Measurements from ENCODE around the gene WDR17. TPM values are rescaled to one million over a fixed set of nuclear protein-coding genes. Genes with fewer than 3 reads are reported as not detected.

The WDR17 gene
- polyA plus RNA-seq = 1 to 10 TPM in 1 of 4 donors, under 1 TPM in 1, not detected in 2; 0.45 to 1.1 TPM
- long read RNA-seq, donor 1 = 0 reads
- long read RNA-seq, donor 2 = 0 reads
- long read RNA-seq, donor 3 = 0 reads
- long read RNA-seq, donor 4 = 0 reads
- long read RNA-seq, donor 5 = 0 reads
- long read RNA-seq, donor 6 = 0 reads
- long read RNA-seq, donor 7 = 0 reads
- long read RNA-seq, donor 8 = 0 reads
- long read RNA-seq, donor 9 = 0 reads
- long read RNA-seq, donor 10 = 0 reads

DNA sequence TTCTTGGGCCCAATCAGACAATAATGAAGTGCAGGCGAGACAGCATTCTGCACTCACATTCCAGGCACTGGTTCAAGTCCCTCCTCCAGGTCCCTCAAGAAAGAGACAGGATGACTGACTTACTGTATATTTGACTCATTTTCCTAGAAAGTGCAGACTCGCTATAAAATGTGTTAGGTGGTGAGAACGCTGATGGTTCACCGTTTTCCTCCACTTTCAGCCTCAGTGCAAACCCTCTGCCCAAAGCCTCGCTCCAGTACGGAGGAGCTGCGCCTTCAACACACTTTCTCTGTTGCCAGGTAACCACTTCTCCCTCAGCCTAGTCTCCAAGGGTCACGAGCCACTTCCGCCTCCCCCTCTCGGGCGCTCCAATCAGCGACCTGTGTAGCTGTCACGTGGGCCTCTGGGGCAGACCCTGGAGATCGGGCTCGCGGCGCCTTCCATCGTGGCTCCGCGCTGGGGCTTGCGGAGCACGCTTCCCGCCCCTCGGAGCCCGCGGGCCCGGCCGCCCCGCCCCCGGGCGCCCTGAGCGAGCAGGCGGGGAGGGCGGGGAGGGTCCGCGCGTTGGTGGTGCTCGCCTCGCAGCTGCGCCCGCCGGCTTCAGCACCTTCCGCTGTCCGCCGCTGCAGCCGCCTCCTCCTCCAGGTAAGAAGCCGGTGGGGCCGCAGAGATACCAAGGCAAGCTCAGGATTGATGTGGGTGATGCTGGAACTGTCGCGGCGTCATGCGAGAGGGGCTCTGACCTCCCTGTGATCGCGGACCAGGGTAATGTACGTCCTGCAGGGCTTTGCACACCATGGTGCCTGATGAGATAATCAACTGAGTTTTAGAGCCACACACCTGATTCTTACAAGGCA is at the start of gene WDR17:
Gene WDR17, plus strand, starts transcription at position 407 of the 857 bp plus-strand sequence. CDS start 45,740 bp downstream, outside the sequence.
- no peaks in the 10 kb centered on the region for H3K9me3 ChIP-seq (ENCODE audit: control insufficient read depth in 2 of 2, insufficient read depth in 1 of 2, low read depth in 1 of 2, low read length in 1 of 2)
- H3K27ac ChIP-seq (ENCODE audit: low read depth in 1 of 3, low read length in 2 of 3) = no peak within 1 kb of the TSS
- DNase-seq (peak; percentile 69 to 84), FAIRE-seq (no peak)
- no peaks in the 10 kb centered on the region for H3K36me3 ChIP-seq (ENCODE audit: control insufficient read depth in 3 of 3, insufficient read depth in 2 of 3, low read depth in 1 of 3, low read length in 3 of 3)
- peaks cover 0 to 7% (median 2%) of the 10 kb centered on the region in 3 donors for H3K27me3 ChIP-seq (ENCODE audit: control insufficient read depth in 3 of 3, insufficient read depth in 3 of 3, low read length in 3 of 3)
- 1% methylated on average over 48 to 55 of the region's 55 CpGs for WGBS, 3 donors
- no peaks in the 10 kb centered on the region for H3K4me1 ChIP-seq (ENCODE audit: control insufficient read depth in 3 of 3, insufficient read depth in 2 of 3, low read depth in 1 of 3, low read length in 2 of 3)
- peak within 1 kb of the TSS; percentile 40 to 54 (median 46) for H3K4me3 ChIP-seq (ENCODE audit: low read depth in 1 of 3, low read length in 3 of 3)

DNA sequence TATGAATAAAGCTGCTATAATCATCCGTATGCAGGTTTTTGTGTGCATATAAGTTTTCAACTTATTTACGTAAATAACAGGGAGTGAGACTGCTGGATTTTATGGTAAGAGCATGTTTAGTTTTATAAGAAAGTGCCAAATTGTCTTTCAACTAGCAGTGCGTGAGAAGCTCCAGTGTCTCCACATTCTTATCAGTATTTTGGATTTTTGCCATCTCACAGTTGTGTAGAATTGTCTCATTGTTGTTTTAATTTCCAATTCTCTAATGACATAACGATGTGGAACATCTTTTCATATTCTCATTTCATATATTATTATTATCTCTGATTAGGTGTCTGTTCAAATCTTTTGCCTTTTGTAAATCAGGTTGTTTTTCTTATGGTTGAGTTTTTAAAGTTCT is 49.0 kb upstream of the WDR17 start:
- no peak for DNase-seq
- WGBS, 3 donors = 76 to 82% (median 78%) methylated on average over 4 of the region's 4 CpGs
- FAIRE-seq = no peak
- Histone ChIP-seq H3K4me1 (ENCODE audit: control insufficient read depth in 3 of 3, insufficient read depth in 2 of 3, low read depth in 1 of 3, low read length in 2 of 3) (no peaks in the 10 kb centered on the region), H3K27me3 (ENCODE audit: control insufficient read depth in 3 of 3, insufficient read depth in 3 of 3, low read length in 3 of 3) (no peaks in the 10 kb centered on the region), H3K4me3 (ENCODE audit: low read depth in 1 of 3, low read length in 3 of 3) (no peak overlapping the region), H3K36me3 (ENCODE audit: control insufficient read depth in 3 of 3, insufficient read depth in 2 of 3, low read depth in 1 of 3, low read length in 3 of 3) (no peaks in the 10 kb centered on the region), H3K27ac (ENCODE audit: low read depth in 1 of 3, low read length in 2 of 3) (no peak overlapping the region), H3K9me3 (ENCODE audit: control insufficient read depth in 2 of 2, insufficient read depth in 1 of 2, low read depth in 1 of 2, low read length in 1 of 2) (no peaks in the 10 kb centered on the region)

DNA sequence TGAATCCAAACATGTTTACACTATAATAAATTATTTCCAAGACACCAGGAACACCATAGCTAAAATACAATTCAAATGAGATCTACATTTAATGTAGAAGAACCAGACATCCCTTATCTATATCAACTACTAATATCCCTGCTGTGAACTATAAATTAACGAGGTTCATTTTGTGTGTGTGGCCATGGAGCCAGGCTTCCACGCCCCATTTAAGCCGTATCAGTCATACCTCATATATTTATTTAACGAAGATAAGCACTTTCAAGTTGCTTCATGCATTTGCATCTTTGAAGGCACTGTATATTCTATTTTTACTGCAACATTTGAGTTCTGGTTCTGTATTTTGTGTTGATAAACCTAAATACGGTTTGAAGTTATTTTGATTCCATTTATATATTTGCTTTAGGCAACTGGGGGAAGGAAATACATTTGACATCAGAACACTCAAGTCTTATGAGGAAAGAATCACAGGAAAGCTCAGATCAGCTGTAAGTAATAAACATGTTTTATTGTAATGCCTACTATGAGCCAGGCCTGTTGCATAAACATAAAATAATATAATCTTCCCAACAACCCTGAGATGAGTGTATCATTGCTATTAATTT is 45.1 kb upstream of the WDR17 start:
- FAIRE-seq (no peak), DNase-seq (no peak)

DNA sequence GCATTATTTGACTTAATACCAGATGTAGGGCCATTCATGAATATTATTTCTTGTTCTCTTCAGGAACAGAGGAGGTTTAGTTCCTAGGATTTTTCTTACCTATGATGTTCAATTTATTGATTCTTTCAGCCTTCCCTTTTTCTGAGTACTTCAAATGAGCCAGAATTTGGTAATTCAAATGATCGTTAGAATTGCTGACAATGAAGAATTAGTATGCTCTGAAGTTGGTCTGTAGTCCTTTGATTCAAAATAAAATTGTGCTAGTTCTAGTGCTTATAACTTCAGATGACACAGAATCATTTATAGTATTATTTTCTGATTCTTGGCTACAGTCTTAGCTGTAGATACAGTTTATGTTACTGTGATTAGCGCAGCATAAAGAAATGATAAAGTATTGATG is 35.2 kb upstream of the WDR17 start:
- DNase-seq = no peak
- H3K4me3 ChIP-seq (ENCODE audit: low read depth in 1 of 3, low read length in 3 of 3) = no peak overlapping the region
- no peak overlapping the region for H3K27ac ChIP-seq (ENCODE audit: low read depth in 1 of 3, low read length in 2 of 3)
- no peaks in the 10 kb centered on the region for H3K4me1 ChIP-seq (ENCODE audit: control insufficient read depth in 3 of 3, insufficient read depth in 2 of 3, low read depth in 1 of 3, low read length in 2 of 3)
- H3K9me3 ChIP-seq (ENCODE audit: control insufficient read depth in 2 of 2, insufficient read depth in 1 of 2, low read depth in 1 of 2, low read length in 1 of 2) = no peaks in the 10 kb centered on the region
- H3K36me3 ChIP-seq (ENCODE audit: control insufficient read depth in 3 of 3, insufficient read depth in 2 of 3, low read depth in 1 of 3, low read length in 3 of 3) = no peaks in the 10 kb centered on the region
- no peak for FAIRE-seq
- WGBS, 3 donors = 81 to 89% (median 86%) methylated on average over 2 of the region's 2 CpGs
- no peaks in the 10 kb centered on the region for H3K27me3 ChIP-seq (ENCODE audit: control insufficient read depth in 3 of 3, insufficient read depth in 3 of 3, low read length in 3 of 3)

More for the DNA sequence above, 45.1 kb upstream of the WDR17 start:
- Histone ChIP-seq H3K36me3 (ENCODE audit: control insufficient read depth in 3 of 3, insufficient read depth in 2 of 3, low read depth in 1 of 3, low read length in 3 of 3) (no peaks in the 10 kb centered on the region), H3K9me3 (ENCODE audit: control insufficient read depth in 2 of 2, insufficient read depth in 1 of 2, low read depth in 1 of 2, low read length in 1 of 2) (no peaks in the 10 kb centered on the region), H3K4me1 (ENCODE audit: control insufficient read depth in 3 of 3, insufficient read depth in 2 of 3, low read depth in 1 of 3, low read length in 2 of 3) (no peaks in the 10 kb centered on the region), H3K27me3 (ENCODE audit: control insufficient read depth in 3 of 3, insufficient read depth in 3 of 3, low read length in 3 of 3) (no peaks in the 10 kb centered on the region), H3K4me3 (ENCODE audit: low read depth in 1 of 3, low read length in 3 of 3) (no peak overlapping the region), H3K27ac (ENCODE audit: low read depth in 1 of 3, low read length in 2 of 3) (no peak overlapping the region)
- 17 to 67% (median 38%) methylated on average over 5 of the region's 5 CpGs for WGBS, 3 donors

DNA sequence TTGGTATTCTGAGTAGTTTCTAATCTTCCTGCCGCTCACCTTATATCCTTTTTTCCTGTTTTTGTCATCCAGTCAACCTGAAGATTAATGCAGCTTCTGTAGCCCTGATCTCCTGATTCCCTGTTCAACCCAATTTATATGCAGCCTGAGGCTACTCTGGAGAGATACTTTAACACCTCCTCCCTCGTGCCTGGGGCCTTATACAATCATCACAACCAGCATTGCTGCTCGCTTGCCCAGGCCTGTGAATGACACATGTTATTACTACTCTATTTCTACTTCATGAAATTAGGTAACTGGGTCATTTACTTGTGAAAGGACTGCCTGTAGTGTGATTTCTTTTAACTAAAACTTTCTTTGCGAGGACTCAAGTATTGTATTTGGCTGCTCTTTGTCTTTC is 33.7 kb upstream of the WDR17 start:
- Histone ChIP-seq H3K9me3 (ENCODE audit: control insufficient read depth in 2 of 2, insufficient read depth in 1 of 2, low read depth in 1 of 2, low read length in 1 of 2) (no peaks in the 10 kb centered on the region), H3K4me3 (ENCODE audit: low read depth in 1 of 3, low read length in 3 of 3) (no peak overlapping the region), H3K27me3 (ENCODE audit: control insufficient read depth in 3 of 3, insufficient read depth in 3 of 3, low read length in 3 of 3) (no peaks in the 10 kb centered on the region), H3K27ac (ENCODE audit: low read depth in 1 of 3, low read length in 2 of 3) (no peak overlapping the region), H3K4me1 (ENCODE audit: control insufficient read depth in 3 of 3, insufficient read depth in 2 of 3, low read depth in 1 of 3, low read length in 2 of 3) (no peaks in the 10 kb centered on the region), H3K36me3 (ENCODE audit: control insufficient read depth in 3 of 3, insufficient read depth in 2 of 3, low read depth in 1 of 3, low read length in 3 of 3) (no peaks in the 10 kb centered on the region)
- DNase-seq (no peak), FAIRE-seq (no peak)
- WGBS, 3 donors = 43 to 53% (median 44%) methylated on average over 4 of the region's 4 CpGs

DNA sequence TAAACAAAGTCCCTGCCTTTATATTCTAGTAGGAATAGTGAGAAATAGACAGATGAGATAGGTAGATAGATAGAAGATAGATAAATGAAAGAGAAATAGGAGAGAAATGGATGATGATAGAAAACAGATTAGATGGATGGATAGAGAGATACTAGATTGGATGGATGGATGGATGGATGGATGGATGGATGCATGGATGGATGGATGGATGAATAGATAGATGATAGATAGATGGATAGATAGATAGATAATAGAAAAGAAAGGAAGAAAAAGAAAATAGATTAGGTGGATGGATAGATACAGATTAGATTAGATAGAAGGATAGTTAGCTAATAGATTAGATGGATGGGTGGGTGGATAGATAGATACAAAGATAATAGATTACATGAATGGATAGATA is 33.2 kb upstream of the WDR17 start:
- H3K9me3 ChIP-seq (ENCODE audit: control insufficient read depth in 2 of 2, insufficient read depth in 1 of 2, low read depth in 1 of 2, low read length in 1 of 2) = no peaks in the 10 kb centered on the region
- no peak overlapping the region for H3K4me3 ChIP-seq (ENCODE audit: low read depth in 1 of 3, low read length in 3 of 3)
- H3K27me3 ChIP-seq (ENCODE audit: control insufficient read depth in 3 of 3, insufficient read depth in 3 of 3, low read length in 3 of 3) = no peaks in the 10 kb centered on the region
- H3K27ac ChIP-seq (ENCODE audit: low read depth in 1 of 3, low read length in 2 of 3) = no peak overlapping the region
- FAIRE-seq (no peak), DNase-seq (no peak)
- no peaks in the 10 kb centered on the region for H3K4me1 ChIP-seq (ENCODE audit: control insufficient read depth in 3 of 3, insufficient read depth in 2 of 3, low read depth in 1 of 3, low read length in 2 of 3)
- H3K36me3 ChIP-seq (ENCODE audit: control insufficient read depth in 3 of 3, insufficient read depth in 2 of 3, low read depth in 1 of 3, low read length in 3 of 3) = no peaks in the 10 kb centered on the region

DNA sequence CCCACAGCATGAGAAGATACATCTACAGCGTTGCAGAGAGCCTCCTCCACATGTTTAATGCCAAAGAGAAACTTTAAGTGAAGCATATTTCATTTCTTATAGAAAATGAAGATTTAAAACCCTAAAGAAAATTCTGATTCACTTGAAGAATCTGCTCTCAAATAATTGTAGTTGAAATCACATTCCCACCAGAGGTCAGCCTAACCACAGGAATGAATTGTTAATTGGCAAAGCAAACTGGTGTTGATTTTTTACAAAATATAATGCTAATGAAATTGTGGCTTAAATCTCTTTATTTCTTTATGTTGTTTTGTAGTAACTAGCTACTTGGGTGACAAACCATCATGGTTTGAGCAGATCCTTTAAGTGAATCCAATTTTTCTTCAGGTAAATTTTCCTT is 31.1 kb upstream of the WDR17 start:
- FAIRE-seq = no peak
- DNase-seq = peak; percentile 15 to 19
- no peak overlapping the region for H3K4me3 ChIP-seq (ENCODE audit: low read depth in 1 of 3, low read length in 3 of 3)
- H3K9me3 ChIP-seq (ENCODE audit: control insufficient read depth in 2 of 2, insufficient read depth in 1 of 2, low read depth in 1 of 2, low read length in 1 of 2) = no peaks in the 10 kb centered on the region
- H3K27ac ChIP-seq (ENCODE audit: low read depth in 1 of 3, low read length in 2 of 3) = no peak overlapping the region
- 19 to 34% (median 23%) methylated on average over 1 of the region's 1 CpG for WGBS, 3 donors
- H3K36me3 ChIP-seq (ENCODE audit: control insufficient read depth in 3 of 3, insufficient read depth in 2 of 3, low read depth in 1 of 3, low read length in 3 of 3) = no peaks in the 10 kb centered on the region
- H3K27me3 ChIP-seq (ENCODE audit: control insufficient read depth in 3 of 3, insufficient read depth in 3 of 3, low read length in 3 of 3) = no peaks in the 10 kb centered on the region
- no peaks in the 10 kb centered on the region for H3K4me1 ChIP-seq (ENCODE audit: control insufficient read depth in 3 of 3, insufficient read depth in 2 of 3, low read depth in 1 of 3, low read length in 2 of 3)

DNA sequence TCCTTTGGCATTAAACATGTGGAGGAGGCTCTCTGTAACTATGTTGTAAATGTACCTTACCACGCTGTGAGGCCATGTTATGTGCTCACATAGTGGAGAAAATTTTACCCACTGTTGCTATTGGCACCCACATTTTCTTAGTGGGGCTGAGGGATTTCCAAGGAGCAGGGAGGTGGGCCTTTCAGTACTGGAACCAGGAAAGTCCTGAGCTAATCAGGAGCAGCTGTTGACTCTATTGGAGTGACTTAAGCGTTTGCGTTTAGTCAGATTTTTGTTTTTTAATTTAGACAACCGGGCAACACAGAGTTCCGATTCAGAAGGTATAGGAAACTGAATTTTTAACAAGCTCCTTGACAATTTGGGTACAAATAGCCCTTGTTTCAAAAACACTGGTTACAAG is 30.7 kb upstream of the WDR17 start:
- H3K27me3 ChIP-seq (ENCODE audit: control insufficient read depth in 3 of 3, insufficient read depth in 3 of 3, low read length in 3 of 3) = no peaks in the 10 kb centered on the region
- H3K4me1 ChIP-seq (ENCODE audit: control insufficient read depth in 3 of 3, insufficient read depth in 2 of 3, low read depth in 1 of 3, low read length in 2 of 3) = no peaks in the 10 kb centered on the region
- H3K9me3 ChIP-seq (ENCODE audit: control insufficient read depth in 2 of 2, insufficient read depth in 1 of 2, low read depth in 1 of 2, low read length in 1 of 2) = no peaks in the 10 kb centered on the region
- no peak overlapping the region for H3K27ac ChIP-seq (ENCODE audit: low read depth in 1 of 3, low read length in 2 of 3)
- H3K36me3 ChIP-seq (ENCODE audit: control insufficient read depth in 3 of 3, insufficient read depth in 2 of 3, low read depth in 1 of 3, low read length in 3 of 3) = no peaks in the 10 kb centered on the region
- FAIRE-seq = no peak
- no peak for DNase-seq
- H3K4me3 ChIP-seq (ENCODE audit: low read depth in 1 of 3, low read length in 3 of 3) = no peak overlapping the region
- 72 to 86% (median 83%) methylated on average over 5 of the region's 5 CpGs for WGBS, 3 donors

Measured in small intestine (tissue), 16 donors.